K562 (cell line): ENCODE measurements around the gene PPP1R12C. TPM values are rescaled to one million over a fixed set of nuclear protein-coding genes. Genes with fewer than 3 reads are reported as not detected.

Experiments used
- CBX3 ChIP-seq, 2 experiments: IDR thresholded peaks; 1 replicate in 1 of 2; 2 replicates in 1 of 2; pipeline ENCODE4 v1.6.1; 2012; ENCODE audit warnings: inconsistent platforms in 2 of 2, low read length in 2 of 2, borderline replicate concordance in 1 of 2, control low read depth in 1 of 2
- CTBP1 ChIP-seq: fragments of 450-650 bp; IDR thresholded peaks from 2 replicates; pipeline ENCODE4 v1.6.1; 2016; ENCODE audit warnings: borderline replicate concordance
- EWSR1 ChIP-seq: fragments of 450-650 bp; IDR thresholded peaks from 2 replicates; pipeline ENCODE4 v1.6.1; 2018; ENCODE audit warnings: borderline replicate concordance, mild to moderate bottlenecking, low read depth, moderate library complexity; ENCODE audit not compliant: partially characterized antibody
- FOXK1 ChIP-seq: sonication (generic); formaldehyde crosslinking; IDR thresholded peaks from 2 replicates; pipeline ENCODE4 v1.8.0; 2022; ENCODE audit warnings: missing genetic modification reagents, mild to moderate bottlenecking, borderline replicate concordance
- HEY1 ChIP-seq: fragments of 250-450 bp; sonication (Bioruptor Pico); IDR thresholded peaks from 2 replicates; pipeline ENCODE4 v1.5.0; 2020; ENCODE audit warnings: mild to moderate bottlenecking, moderate library complexity, borderline replicate concordance
- HMGN3 ChIP-seq: IDR thresholded peaks from 2 replicates; pipeline ENCODE4 v1.6.1; 2011; ENCODE audit warnings: borderline replicate concordance, low read depth, mild to moderate bottlenecking, mixed read lengths, low read length; ENCODE audit not compliant: insufficient read length; ENCODE audit errors: extremely low read depth
- PHB ChIP-seq: fragments of 250-450 bp; sonication (Bioruptor Pico); IDR thresholded peaks from 2 replicates; pipeline ENCODE4 v1.5.0; 2021
- SPI1 ChIP-seq: IDR thresholded peaks from 2 replicates; pipeline ENCODE4 v1.6.1; 2011; ENCODE audit warnings: low read depth, low read length, control low read depth, borderline replicate concordance
- TAL1 ChIP-seq: fragments of 450-650 bp; IDR thresholded peaks from 2 replicates; pipeline ENCODE4 v1.6.1; 2016; ENCODE audit warnings: mild to moderate bottlenecking
- XRCC4 ChIP-seq: IDR thresholded peaks from one replicate; pipeline ENCODE4 v1.6.1; 2011; ENCODE audit not compliant: insufficient read depth, insufficient read length; ENCODE audit errors: extremely low read depth
- ZNF408 ChIP-seq: fragments of 250-450 bp; sonication (Bioruptor Pico); IDR thresholded peaks from 2 replicates; pipeline ENCODE4 v1.4.0; 2020; ENCODE audit warnings: low read depth, mild to moderate bottlenecking, moderate library complexity
- ZNF444 ChIP-seq: fragments of 250-450 bp; sonication (Bioruptor Pico); IDR thresholded peaks from 2 replicates; pipeline ENCODE4 v1.4.0; 2020; ENCODE audit warnings: mild to moderate bottlenecking, moderate library complexity
- polyA plus RNA-seq, 8 experiments: library from polyadenylated mRNA; depleted of rRNA in 4 of 8; stranded (reverse) in 5 of 8; unstranded in 3 of 8; fragments of >200 nt; fragmentation: Nextera tagmentation in 2 of 8; fragmentation: Illumina TruSeq in 1 of 8; extraction: Ambion mirVana in 2 of 8; extraction: Trizol in 1 of 8; gene quantifications; 2 replicates each; pipeline versions ENCODE4 v1.2.1 to v1.2.3, GENCODE V29; 2011 to 2014; ENCODE audit warnings: inconsistent platforms in 1 of 8, missing spikeins in 1 of 8
- total RNA-seq, 7 experiments: library from RNA; depleted of rRNA in 6 of 7; stranded (reverse); fragments of >200 nt in 6 of 7; fragmentation: Illumina TruSeq in 2 of 7; extraction: Trizol in 2 of 7; gene quantifications; 2 replicates each; pipeline versions ENCODE4 v1.2.1 to v1.2.3, GENCODE V29; 2011 to 2021; ENCODE audit warnings: low replicate concordance in 1 of 7
- TF ChIP-seq, protein P1 (sequence below): fragments of 250-450 bp; sonication (Bioruptor Pico); IDR thresholded peaks from 2 replicates; pipeline ENCODE4 v1.9.0; 2021; ENCODE audit warnings: mild to moderate bottlenecking, inconsistent platforms
- TF ChIP-seq, protein P2 (sequence below): fragments of 200-800 bp; sonication (Bioruptor generic); IDR thresholded peaks from 2 replicates; pipeline ENCODE4 v1.6.1; 2017; ENCODE audit warnings: missing genetic modification characterization, missing compliant biosample characterization
- TF ChIP-seq, protein P3 (sequence below): fragments of 450-650 bp; IDR thresholded peaks from 2 replicates; pipeline ENCODE4 v1.6.1; 2016; ENCODE audit warnings: low read depth, mild to moderate bottlenecking, moderate library complexity
- TF ChIP-seq, protein P4 (sequence below): sonication (generic); formaldehyde crosslinking; IDR thresholded peaks from 2 replicates; pipeline ENCODE4 v1.8.0; 2022; ENCODE audit warnings: mild to moderate bottlenecking, low read depth, missing genetic modification reagents

PPP1R12C gene
- total and polyA plus RNA-seq, 9 of the 15 experiments (the other 6 are each of a cell fraction or from before 2014, with no cell fraction given): 1.8 to 136 (median 33.7) TPM

DNA sequence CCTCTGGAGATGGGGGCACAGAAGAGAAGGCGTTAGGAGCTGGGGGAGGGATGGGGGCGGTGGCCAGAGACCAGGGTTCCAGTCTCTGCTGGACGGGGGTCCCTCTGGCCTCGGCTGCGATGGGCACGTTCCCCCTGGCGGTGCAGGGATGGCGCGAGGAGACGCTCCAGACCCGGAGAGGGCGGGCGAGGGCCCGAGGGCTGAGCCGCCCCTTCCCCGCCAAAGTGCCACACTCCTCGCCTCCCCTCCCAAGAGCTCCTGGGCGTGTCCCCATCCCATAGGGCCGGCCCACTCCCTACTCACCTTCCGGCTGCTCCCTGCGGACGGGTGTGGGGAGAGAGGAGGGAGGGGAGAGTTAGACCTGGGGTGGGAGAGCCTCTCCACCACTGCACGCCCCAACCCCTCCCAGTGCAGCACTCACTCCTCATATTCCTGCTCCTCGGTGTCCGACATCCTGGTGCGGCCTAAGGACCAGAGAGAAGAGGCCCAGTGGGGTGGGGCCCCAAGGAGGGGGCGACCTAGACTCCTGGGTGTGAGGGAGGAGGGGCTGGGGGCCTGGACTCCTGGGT is 29.4 kb upstream of the PPP1R12C start (continued):
- TF ChIP-seq CBX3 (IDR thresholded peaks at IDR 0.05; ENCODE audit: borderline replicate concordance in 1 of 2, low read length in 2 of 2): 0 out of 3 replicates have a peak, but pooled peaks of 1 of the 2 experiments have one; percentile 31
- TF ChIP-seq, protein P1, sequence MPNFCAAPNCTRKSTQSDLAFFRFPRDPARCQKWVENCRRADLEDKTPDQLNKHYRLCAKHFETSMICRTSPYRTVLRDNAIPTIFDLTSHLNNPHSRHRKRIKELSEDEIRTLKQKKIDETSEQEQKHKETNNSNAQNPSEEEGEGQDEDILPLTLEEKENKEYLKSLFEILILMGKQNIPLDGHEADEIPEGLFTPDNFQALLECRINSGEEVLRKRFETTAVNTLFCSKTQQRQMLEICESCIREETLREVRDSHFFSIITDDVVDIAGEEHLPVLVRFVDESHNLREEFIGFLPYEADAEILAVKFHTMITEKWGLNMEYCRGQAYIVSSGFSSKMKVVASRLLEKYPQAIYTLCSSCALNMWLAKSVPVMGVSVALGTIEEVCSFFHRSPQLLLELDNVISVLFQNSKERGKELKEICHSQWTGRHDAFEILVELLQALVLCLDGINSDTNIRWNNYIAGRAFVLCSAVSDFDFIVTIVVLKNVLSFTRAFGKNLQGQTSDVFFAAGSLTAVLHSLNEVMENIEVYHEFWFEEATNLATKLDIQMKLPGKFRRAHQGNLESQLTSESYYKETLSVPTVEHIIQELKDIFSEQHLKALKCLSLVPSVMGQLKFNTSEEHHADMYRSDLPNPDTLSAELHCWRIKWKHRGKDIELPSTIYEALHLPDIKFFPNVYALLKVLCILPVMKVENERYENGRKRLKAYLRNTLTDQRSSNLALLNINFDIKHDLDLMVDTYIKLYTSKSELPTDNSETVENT (CRISPR knock-in tag): peak; percentile 53; the same call in 1 of the 2 replicates
- TF ChIP-seq, protein P2, sequence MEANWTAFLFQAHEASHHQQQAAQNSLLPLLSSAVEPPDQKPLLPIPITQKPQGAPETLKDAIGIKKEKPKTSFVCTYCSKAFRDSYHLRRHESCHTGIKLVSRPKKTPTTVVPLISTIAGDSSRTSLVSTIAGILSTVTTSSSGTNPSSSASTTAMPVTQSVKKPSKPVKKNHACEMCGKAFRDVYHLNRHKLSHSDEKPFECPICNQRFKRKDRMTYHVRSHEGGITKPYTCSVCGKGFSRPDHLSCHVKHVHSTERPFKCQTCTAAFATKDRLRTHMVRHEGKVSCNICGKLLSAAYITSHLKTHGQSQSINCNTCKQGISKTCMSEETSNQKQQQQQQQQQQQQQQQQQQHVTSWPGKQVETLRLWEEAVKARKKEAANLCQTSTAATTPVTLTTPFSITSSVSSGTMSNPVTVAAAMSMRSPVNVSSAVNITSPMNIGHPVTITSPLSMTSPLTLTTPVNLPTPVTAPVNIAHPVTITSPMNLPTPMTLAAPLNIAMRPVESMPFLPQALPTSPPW (CRISPR knock-in tag): no peak
- no peak for TF ChIP-seq FOXK1 (CRISPR knock-in tag)
- TF ChIP-seq TAL1: no peak
- TF ChIP-seq, protein P3, sequence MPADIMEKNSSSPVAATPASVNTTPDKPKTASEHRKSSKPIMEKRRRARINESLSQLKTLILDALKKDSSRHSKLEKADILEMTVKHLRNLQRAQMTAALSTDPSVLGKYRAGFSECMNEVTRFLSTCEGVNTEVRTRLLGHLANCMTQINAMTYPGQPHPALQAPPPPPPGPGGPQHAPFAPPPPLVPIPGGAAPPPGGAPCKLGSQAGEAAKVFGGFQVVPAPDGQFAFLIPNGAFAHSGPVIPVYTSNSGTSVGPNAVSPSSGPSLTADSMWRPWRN: no peak
- peak; percentile 29 for TF ChIP-seq HMGN3
- no peak for TF ChIP-seq SPI1
- TF ChIP-seq PHB (CRISPR knock-in tag): no peak
- TF ChIP-seq ZNF408 (CRISPR knock-in tag): no peak
- TF ChIP-seq EWSR1: no peak
- TF ChIP-seq XRCC4: no peak
- peak; percentile 90 for TF ChIP-seq CTBP1
- no peak for TF ChIP-seq HEY1
- TF ChIP-seq, protein P4, sequence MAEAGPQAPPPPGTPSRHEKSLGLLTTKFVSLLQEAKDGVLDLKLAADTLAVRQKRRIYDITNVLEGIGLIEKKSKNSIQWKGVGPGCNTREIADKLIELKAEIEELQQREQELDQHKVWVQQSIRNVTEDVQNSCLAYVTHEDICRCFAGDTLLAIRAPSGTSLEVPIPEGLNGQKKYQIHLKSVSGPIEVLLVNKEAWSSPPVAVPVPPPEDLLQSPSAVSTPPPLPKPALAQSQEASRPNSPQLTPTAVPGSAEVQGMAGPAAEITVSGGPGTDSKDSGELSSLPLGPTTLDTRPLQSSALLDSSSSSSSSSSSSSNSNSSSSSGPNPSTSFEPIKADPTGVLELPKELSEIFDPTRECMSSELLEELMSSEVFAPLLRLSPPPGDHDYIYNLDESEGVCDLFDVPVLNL (CRISPR knock-in tag): no peak
- no peak for TF ChIP-seq ZNF444 (CRISPR knock-in tag)
